GM12865 (cell line): Measurements from ENCODE around the gene RNPEPL1.
"Not testable (repeated sequence)": the region's sequence is repeated elsewhere in the genome, so short reads cannot be mapped to it uniquely, and the experiment has no call there.

Experiments used
- DNase-seq: peaks from one replicate; pipeline ENCODE4 v3.0.0; 2010; ENCODE audit warnings: low read depth
- H3K4me3 ChIP-seq: 2 replicates; pipeline ENCODE4 v1.5.1; 2011; ENCODE audit warnings: mild to moderate bottlenecking, low read depth, low read length, control low read depth
- CTCF ChIP-seq: IDR thresholded peaks from 2 replicates; pipeline ENCODE4 v1.5.1; 2011; ENCODE audit warnings: low read length, control low read depth, low read depth, inconsistent platforms; ENCODE audit not compliant: insufficient read depth; ENCODE audit errors: missing control alignments

RNPEPL1 gene

GRCh38 chr2:240605867-240606743 lies 37.8 kb downstream of the RNPEPL1 start:
- no peak for TF ChIP-seq CTCF
- DNase-seq: no peak
- H3K4me3 ChIP-seq: no peak overlapping the region

- no peak overlapping the region for H3K4me3 ChIP-seq
- no peak for DNase-seq
- TF ChIP-seq CTCF: no peak
Measured at GRCh38 chr2:240611601-240612210, 43.4 kb downstream of the RNPEPL1 start.

- no peak overlapping the region for H3K4me3 ChIP-seq
- no peak for DNase-seq
- TF ChIP-seq CTCF: no peak
Measured at GRCh38 chr2:240613781-240614180, 45.5 kb downstream of the RNPEPL1 start.

- no peak overlapping the region for H3K4me3 ChIP-seq
- no peak for TF ChIP-seq CTCF
- DNase-seq: no peak
Measured at GRCh38 chr2:240614391-240614790, 46.1 kb downstream of the RNPEPL1 start.

- TF ChIP-seq CTCF: no peak
Measured at GRCh38 chr2:240615396-240615795, 47.1 kb downstream of the RNPEPL1 start.

GRCh38 chr2:240615820-240616547 lies 47.7 kb downstream of the RNPEPL1 start:
- no peak for TF ChIP-seq CTCF
- DNase-seq: no peak
- H3K4me3 ChIP-seq: no peak overlapping the region

More at GRCh38 chr2:240615396-240615795, 47.1 kb downstream of the RNPEPL1 start:
- no peak overlapping the region for H3K4me3 ChIP-seq
- DNase-seq: no peak

GRCh38 chr2:240616860-240617666 lies 48.8 kb downstream of the RNPEPL1 start:
- not testable (repeated sequence) for H3K4me3 ChIP-seq
- DNase-seq: peak; percentile 31
